ENCODE measurements around the gene RASGRF1. TPM values are rescaled to one million over a fixed set of nuclear protein-coding genes. Genes with fewer than 3 reads are reported as not detected.

The RASGRF1 gene
- total and polyA plus RNA-seq, 9 of the 15 experiments (the other 6 are each of a cell fraction or from before 2014, with no cell fraction given) = 0.03 to 0.58 (median 0.06) TPM; not detected in 1

- H3K4me1 ChIP-seq (replicated peaks in 1 of 2; ENCODE audit: control insufficient read depth in 2 of 2, insufficient read depth in 2 of 2, low read length in 2 of 2) = peaks cover 9 to 14% of the 10 kb centered on the region in 2 experiments; a peak in 3 of 5 replicates
- DNase-seq (ENCODE audit: extremely low read depth in 1 of 4, low spot score in 3 of 4) (no peak), FAIRE-seq (no peak), ATAC-seq (no peak; the same call in 2 of the 3 replicates)
- POLR2A ChIA-PET = interaction anchor here (0.7 to 3.3 kb wide), 4 partner anchors 8 to 1736 kb away, joined by 3 to 15 read pairs (median 4); no protein-coding TSS in a partner anchor
- no peak overlapping the region for H2AFZ ChIP-seq (ENCODE audit: low read depth, low read length)
- H3K9me1 ChIP-seq (ENCODE audit: control insufficient read depth, insufficient read depth, low read length) = no peaks in the 10 kb centered on the region
- no peak overlapping the region for H3K4me3 ChIP-seq
- peaks cover 59% of the 10 kb centered on the region for H3K36me3 ChIP-seq (ENCODE audit: control insufficient read depth, insufficient read depth, low read length)
- WGBS (ENCODE audit: insufficient coverage, low coverage, missing lambda C conversion rate) = 57% methylated on average over 4 of the region's 4 CpGs
- intact Hi-C loops (cut with micrococcal nuclease) (no loop called here), in situ Hi-C loops (cut with MboI) (no loop called here)
- no peaks in the 10 kb centered on the region for H3K9me3 ChIP-seq (replicated peaks; ENCODE audit: control insufficient read depth, insufficient read depth, low read depth, low read length)
- H3K79me2 ChIP-seq (ENCODE audit: control insufficient read depth, insufficient read depth, low read length) = no peaks in the 10 kb centered on the region
- CTCF ChIA-PET (ENCODE audit: low intra/inter-chr PET ratio) = no interaction called here
- BruUV-seq (replicated peaks) = no TSS peak
- H3K27ac ChIP-seq (ENCODE audit: extremely low read depth, low read depth, low read length) = no peak overlapping the region
- TF ChIP-seq ZNF175 (CRISPR knock-in tag; IDR thresholded peaks at IDR 0.05; ENCODE audit: low read depth) (no peak), VEZF1 (CRISPR knock-in tag; IDR thresholded peaks at IDR 0.05) (0 out of 2 replicates have a peak, but pooled peaks have one; percentile 6)
- no peak overlapping the region for H3K9ac ChIP-seq (ENCODE audit: insufficient read depth in 1 of 2, low read depth in 2 of 2, low read length in 2 of 2)
- no peaks in the 10 kb centered on the region for H3K27me3 ChIP-seq (ENCODE audit: control insufficient read depth in 2 of 2, insufficient read depth in 2 of 2, low read length in 2 of 2)
- H4K20me1 ChIP-seq (replicated peaks; ENCODE audit: control insufficient read depth, insufficient read depth, low read length) = no peaks in the 10 kb centered on the region
- no peak overlapping the region for H3K4me2 ChIP-seq (ENCODE audit: insufficient read depth, low read length)
These were observed 174.5 kb downstream of the RASGRF1 start for GRCh38 chr15:78916088-78916487.
